Measurements from ENCODE around the gene TOX2.

DNA sequence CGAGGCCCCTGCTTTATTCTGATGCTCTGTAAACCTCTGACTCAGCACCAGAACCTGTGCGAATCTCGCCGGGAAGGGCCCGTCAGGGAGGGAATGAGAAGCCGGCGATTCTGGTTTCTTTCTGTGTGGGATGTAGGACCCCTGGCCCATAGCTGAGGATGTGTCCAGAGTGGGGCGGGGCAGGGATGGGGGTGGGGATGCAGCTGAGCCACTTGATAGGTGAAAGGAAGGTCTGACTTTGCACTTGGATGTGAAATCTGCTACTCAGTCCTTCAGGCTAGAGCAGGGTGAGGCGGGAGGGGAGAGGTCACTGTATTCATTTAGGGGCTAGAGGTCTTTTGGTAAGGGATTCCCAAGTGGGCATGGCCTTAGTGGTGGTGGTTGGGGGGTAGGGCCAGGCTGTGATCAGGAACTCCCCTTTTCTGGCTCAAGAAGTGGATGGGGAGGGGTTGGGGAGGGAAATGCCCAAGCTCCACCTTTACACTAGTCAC lies 2.3 kb downstream of the TOX2 start:
- TF ChIP-seq, protein P1, sequence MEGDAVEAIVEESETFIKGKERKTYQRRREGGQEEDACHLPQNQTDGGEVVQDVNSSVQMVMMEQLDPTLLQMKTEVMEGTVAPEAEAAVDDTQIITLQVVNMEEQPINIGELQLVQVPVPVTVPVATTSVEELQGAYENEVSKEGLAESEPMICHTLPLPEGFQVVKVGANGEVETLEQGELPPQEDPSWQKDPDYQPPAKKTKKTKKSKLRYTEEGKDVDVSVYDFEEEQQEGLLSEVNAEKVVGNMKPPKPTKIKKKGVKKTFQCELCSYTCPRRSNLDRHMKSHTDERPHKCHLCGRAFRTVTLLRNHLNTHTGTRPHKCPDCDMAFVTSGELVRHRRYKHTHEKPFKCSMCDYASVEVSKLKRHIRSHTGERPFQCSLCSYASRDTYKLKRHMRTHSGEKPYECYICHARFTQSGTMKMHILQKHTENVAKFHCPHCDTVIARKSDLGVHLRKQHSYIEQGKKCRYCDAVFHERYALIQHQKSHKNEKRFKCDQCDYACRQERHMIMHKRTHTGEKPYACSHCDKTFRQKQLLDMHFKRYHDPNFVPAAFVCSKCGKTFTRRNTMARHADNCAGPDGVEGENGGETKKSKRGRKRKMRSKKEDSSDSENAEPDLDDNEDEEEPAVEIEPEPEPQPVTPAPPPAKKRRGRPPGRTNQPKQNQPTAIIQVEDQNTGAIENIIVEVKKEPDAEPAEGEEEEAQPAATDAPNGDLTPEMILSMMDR (IDR thresholded peaks at IDR 0.05): no peak
- TF ChIP-seq ZFX (IDR thresholded peaks at IDR 0.05; ENCODE audit: borderline replicate concordance): no peak

All from 22Rv1 (cell line).